Calu3 (cell line): Measurements from ENCODE around the gene HK2. TPM values are rescaled to one million over a fixed set of nuclear protein-coding genes. Genes with fewer than 3 reads are reported as not detected.

Experiments
- BruUV-seq: library from RNA; stranded (reverse); fragments of 400-500 nt; replicated peaks from 2 replicates; lab custom pipeline; 2021; lab: Mats Ljungman, UMichigan
- CTCF ChIA-PET: fragments of 300-600 bp; sonication (Branson Sonifier 250); formaldehyde crosslinking; loops from one replicate; lab custom pipeline; 2022; ENCODE audit warnings: antibody characterized with exemption; lab: Charles Lee
- DNase-seq: peaks from one replicate; pipeline ENCODE4 v3.0.0; 2022
- H3K27ac Mint-ChIP-seq: one replicate; pipeline ENCODE4 v1.8.0; 2022; ENCODE audit warnings: mixed read lengths; ENCODE audit not compliant: unreplicated experiment
- H3K27me3 Mint-ChIP-seq: one replicate; pipeline ENCODE4 v1.8.0; 2022; ENCODE audit warnings: mixed read lengths; ENCODE audit not compliant: unreplicated experiment
- H3K36me3 Mint-ChIP-seq: one replicate; pipeline ENCODE4 v1.8.0; 2022; ENCODE audit warnings: mild to moderate bottlenecking, moderate library complexity, mixed read lengths; ENCODE audit not compliant: insufficient read depth, unreplicated experiment
- H3K4me1 Mint-ChIP-seq: one replicate; pipeline ENCODE4 v1.8.0; 2022; ENCODE audit warnings: mild to moderate bottlenecking, low read depth, mixed read lengths; ENCODE audit not compliant: unreplicated experiment
- H3K4me3 Mint-ChIP-seq: one replicate; pipeline ENCODE4 v1.8.0; 2022; ENCODE audit warnings: mild to moderate bottlenecking, low read depth, moderate library complexity, mixed read lengths; ENCODE audit not compliant: unreplicated experiment
- H3K9me3 Mint-ChIP-seq: one replicate; pipeline ENCODE4 v1.8.0; 2022; ENCODE audit warnings: low read depth, mixed read lengths; ENCODE audit not compliant: unreplicated experiment
- CTCF ChIP-seq: fragments of 200-600 bp; IDR thresholded peaks from one replicate; pipeline ENCODE4 v1.8.0; 2022; ENCODE audit warnings: antibody characterized with exemption; ENCODE audit not compliant: unreplicated experiment
- intact Hi-C: fragments of 100-400 bp; cut with micrococcal nuclease; formaldehyde crosslinking; loops from one replicate; pipeline ENCODE4 v1.10.0; 2022; ENCODE audit not compliant: unreplicated experiment
- total RNA-seq: library from RNA; stranded (reverse); gene quantifications from 2 replicates; pipeline ENCODE4 v1.2.3, GENCODE V29; 2022

The HK2 gene
- total RNA-seq, 1 experiment from 2014 or later: 56.5 TPM

- TF ChIP-seq CTCF: no peak
- intact Hi-C loops: loop anchor here (2.0 kb wide), 1 partner anchor 20 kb away; no protein-coding TSS in a partner anchor
- CTCF ChIA-PET: interaction anchor here (1.1 kb wide), 1 partner anchor 9 kb away, joined by 4 read pairs; no protein-coding TSS in a partner anchor
- no peaks in the 10 kb centered on the region for H3K27me3 Mint-ChIP-seq
- H3K4me3 Mint-ChIP-seq: peak overlapping the region; percentile 50
- no peaks in the 10 kb centered on the region for H3K9me3 Mint-ChIP-seq
- H3K36me3 Mint-ChIP-seq: peaks cover 20% of the 10 kb centered on the region
- no peak for DNase-seq
- peak overlapping the region; percentile 79 for H3K27ac Mint-ChIP-seq
- no TSS peak for BruUV-seq
- peaks cover 86% of the 10 kb centered on the region for H3K4me1 Mint-ChIP-seq
These were observed 10.8 kb downstream of the HK2 start for GRCh38 chr2:74844752-74845151.

- TF ChIP-seq CTCF: no peak
- BruUV-seq: no TSS peak
- Mint-ChIP-seq H3K36me3 (peaks cover 20% of the 10 kb centered on the region), H3K4me3 (peak overlapping the region; percentile 37), H3K27ac (peak overlapping the region; percentile 79), H3K9me3 (no peaks in the 10 kb centered on the region), H3K4me1 (peaks cover 91% of the 10 kb centered on the region), H3K27me3 (no peaks in the 10 kb centered on the region)
- DNase-seq: peak; percentile 93
- intact Hi-C loops: loop anchor here (2.0 kb wide), 1 partner anchor 20 kb away; no protein-coding TSS in a partner anchor
- CTCF ChIA-PET: interaction anchor here (0.6 to 1.1 kb wide), 2 partner anchors 9 to 1460 kb away, joined by 4 read pairs; partner anchors contain the start of gene ALMS1
These were observed 11.4 kb downstream of the HK2 start for GRCh38 chr2:74845217-74845751.

GRCh38 chr2:74845991-74846390 lies 12.1 kb downstream of the HK2 start:
- no peak for DNase-seq
- CTCF ChIA-PET: interaction anchor here (0.6 to 1.1 kb wide), 2 partner anchors 10 to 1460 kb away, joined by 4 read pairs; partner anchors contain the start of gene ALMS1

GRCh38 chr2:74846481-74846880 lies 12.6 kb downstream of the HK2 start:
- peaks cover 92% of the 10 kb centered on the region for H3K4me1 Mint-ChIP-seq
- H3K27me3 Mint-ChIP-seq: no peaks in the 10 kb centered on the region
- intact Hi-C loops: no loop called here
- no peak for DNase-seq
- H3K36me3 Mint-ChIP-seq: peaks cover 27% of the 10 kb centered on the region
- CTCF ChIA-PET: no interaction called here
- H3K4me3 Mint-ChIP-seq: peak overlapping the region; percentile 18
- peak overlapping the region; percentile 79 for H3K27ac Mint-ChIP-seq
- H3K9me3 Mint-ChIP-seq: no peaks in the 10 kb centered on the region
- TF ChIP-seq CTCF: no peak
- BruUV-seq: no TSS peak

More at GRCh38 chr2:74845991-74846390, 12.1 kb downstream of the HK2 start:
- BruUV-seq: TSS peak; percentile 4
- intact Hi-C loops: loop anchor here (2.0 kb wide), 1 partner anchor 19 kb away; no protein-coding TSS in a partner anchor
- peaks cover 92% of the 10 kb centered on the region for H3K4me1 Mint-ChIP-seq
- H3K4me3 Mint-ChIP-seq: peak overlapping the region; percentile 18
- H3K36me3 Mint-ChIP-seq: peaks cover 22% of the 10 kb centered on the region
- peak overlapping the region; percentile 79 for H3K27ac Mint-ChIP-seq
- H3K27me3 Mint-ChIP-seq: no peaks in the 10 kb centered on the region
- no peak for TF ChIP-seq CTCF
- H3K9me3 Mint-ChIP-seq: no peaks in the 10 kb centered on the region
